GM12878 (cell line): ENCODE data around the gene OCA2.

Experiments used
- CBFB ChIP-seq: IDR thresholded peaks from 2 replicates; pipeline ENCODE4 v1.6.1; 2016; ENCODE audit warnings: antibody characterized with exemption, low read depth
- CBX5 ChIP-seq: sonication (generic); IDR thresholded peaks from 2 replicates; pipeline ENCODE4 v1.6.1; 2016; ENCODE audit warnings: low read depth, moderate library complexity, mild to moderate bottlenecking, inconsistent platforms
- CTCF ChIP-seq, 3 experiments: IDR thresholded peaks in 2 of 3; conservative IDR thresholded peaks in 1 of 3; 2 replicates each; pipeline ENCODE4 v1.5.1; 2011; ENCODE audit warnings: low read depth in 3 of 3, low read length in 3 of 3, mild to moderate bottlenecking in 3 of 3, control low read depth in 2 of 3, moderate library complexity in 2 of 3, inconsistent platforms in 1 of 3, mixed read lengths in 1 of 3; ENCODE audit not compliant: control insufficient read depth in 2 of 3, insufficient read depth in 1 of 3; ENCODE audit errors: extremely low read depth in 1 of 3
- EZH2 ChIP-seq: IDR thresholded peaks from 2 replicates; pipeline ENCODE4 v1.6.1; 2012; ENCODE audit warnings: low read depth, mild to moderate bottlenecking, control low read depth, inconsistent platforms, low read length, borderline replicate concordance; ENCODE audit not compliant: control insufficient read depth
- NFYB ChIP-seq: IDR thresholded peaks from 2 replicates; pipeline ENCODE4 v1.6.1; 2011; ENCODE audit warnings: low read depth, mild to moderate bottlenecking, low read length, improper control_type of control experiment, moderate library complexity; ENCODE audit not compliant: insufficient read depth
- NR2F1 ChIP-seq: fragments of 450-650 bp; conservative IDR thresholded peaks from 2 replicates; pipeline ENCODE4 v1.6.1; 2017; ENCODE audit warnings: mild to moderate bottlenecking
- POLR2A ChIP-seq: IDR thresholded peaks from 2 replicates; pipeline ENCODE4 v1.6.1; 2011; ENCODE audit warnings: low read depth, mild to moderate bottlenecking, low read length
- TF ChIP-seq, protein P1 (sequence below): fragments of 450-650 bp; IDR thresholded peaks from 2 replicates; pipeline ENCODE4 v1.6.1; 2016; ENCODE audit warnings: mild to moderate bottlenecking

DNA sequence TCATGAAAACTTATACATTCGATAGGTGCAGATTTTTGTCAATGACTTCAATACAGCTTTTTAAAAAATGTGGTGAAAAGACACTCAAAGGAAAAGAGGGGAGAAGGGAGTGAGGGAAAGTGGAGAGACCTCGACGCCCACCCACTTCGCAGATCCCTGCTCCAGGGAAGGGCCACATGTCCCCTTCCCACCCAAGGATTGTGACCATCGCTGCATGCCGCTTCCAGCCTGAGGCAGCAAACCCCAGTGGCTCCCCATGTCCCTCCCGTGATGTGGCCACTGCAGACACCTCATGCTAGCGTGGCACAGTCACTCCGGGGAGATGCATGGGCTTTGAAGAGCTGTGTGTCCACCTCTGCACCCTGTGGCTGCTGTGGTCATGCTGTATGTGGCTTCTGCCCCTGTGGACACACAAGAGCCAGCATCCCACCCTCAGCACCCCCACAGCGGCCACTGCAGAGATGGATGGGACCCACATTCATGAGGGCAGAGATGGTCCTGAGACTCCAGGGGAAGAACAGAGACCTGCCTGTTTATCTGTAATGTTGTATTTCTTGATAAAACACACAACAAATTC lies 230.2 kb downstream of the OCA2 start:
- no peak for TF ChIP-seq NR2F1
- TF ChIP-seq CBFB = no peak
- TF ChIP-seq CBX5 = no peak
- no peak for TF ChIP-seq POLR2A
- TF ChIP-seq NFYB = no peak
- no peak for TF ChIP-seq CTCF (IDR thresholded peaks at IDR 0.05 in 2 of 3, conservative IDR thresholded peaks at IDR 0.05 in 1 of 3; ENCODE audit: control insufficient read depth in 2 of 3, extremely low read depth in 1 of 3, insufficient read depth in 1 of 3, low read depth in 3 of 3, low read length in 3 of 3)
- no peak for TF ChIP-seq EZH2
- TF ChIP-seq, protein P1, sequence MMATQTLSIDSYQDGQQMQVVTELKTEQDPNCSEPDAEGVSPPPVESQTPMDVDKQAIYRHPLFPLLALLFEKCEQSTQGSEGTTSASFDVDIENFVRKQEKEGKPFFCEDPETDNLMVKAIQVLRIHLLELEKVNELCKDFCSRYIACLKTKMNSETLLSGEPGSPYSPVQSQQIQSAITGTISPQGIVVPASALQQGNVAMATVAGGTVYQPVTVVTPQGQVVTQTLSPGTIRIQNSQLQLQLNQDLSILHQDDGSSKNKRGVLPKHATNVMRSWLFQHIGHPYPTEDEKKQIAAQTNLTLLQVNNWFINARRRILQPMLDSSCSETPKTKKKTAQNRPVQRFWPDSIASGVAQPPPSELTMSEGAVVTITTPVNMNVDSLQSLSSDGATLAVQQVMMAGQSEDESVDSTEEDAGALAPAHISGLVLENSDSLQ = no peak
